ENCODE results near the gene CREBBP. TPM values are rescaled to one million over a fixed set of nuclear protein-coding genes. Genes with fewer than 3 reads are reported as not detected.

Gene CREBBP
- total and polyA plus RNA-seq, 2 donors (not counting 3 experiments of a cell fraction or from before 2014, with no cell fraction given) = 13.8 to 72.7 TPM

DNA sequence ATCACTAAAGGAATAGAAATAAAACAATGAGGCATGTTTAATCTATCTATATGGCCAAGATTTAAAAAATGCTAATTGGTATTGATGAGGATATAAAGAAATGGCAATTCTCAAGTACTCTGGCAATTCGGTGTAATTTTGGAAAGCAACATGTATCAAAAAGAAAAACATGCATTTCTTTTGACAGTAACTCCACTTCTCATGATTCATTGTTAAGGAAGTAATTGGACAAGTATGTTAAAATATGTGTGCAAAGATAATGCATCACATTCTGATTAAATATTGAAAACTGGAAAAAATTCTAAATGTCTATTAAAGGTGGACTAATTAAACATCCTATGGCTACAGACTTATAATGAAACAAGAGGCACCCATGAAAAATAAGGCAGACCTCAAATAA is 81.2 kb downstream of the CREBBP start:
- no peak for FAIRE-seq
- intact Hi-C loops (cut with micrococcal nuclease) (loop anchor here (10.0 kb wide), 1 partner anchor 75 kb away; no protein-coding TSS in a partner anchor), dilution Hi-C loops (cut with MboI; ENCODE audit: extremely low pct_ligation_motif_present, low sequenced_read_pairs) (no loop called here)

More for the DNA sequence above, 81.2 kb downstream of the CREBBP start:
- ChIA-PET CTCF (no interaction called here), POLR2A (no interaction called here)
- H3K9me3 ChIP-seq (replicated peaks; ENCODE audit: control insufficient read depth, insufficient read depth, low read length) = no peaks in the 10 kb centered on the region
- no peak overlapping the region for H2AFZ ChIP-seq (ENCODE audit: low read depth, low read length)
- peaks cover 6% of the 10 kb centered on the region for H3K4me1 ChIP-seq (ENCODE audit: control insufficient read depth, extremely low read depth, insufficient read depth, low read length)
- peak; percentile 22 for DNase-seq (ENCODE audit: low read depth, low spot score)
- no peak overlapping the region for H3K9ac ChIP-seq (replicated peaks; ENCODE audit: extremely low read depth, insufficient read depth, low read length)
- peaks cover 26% of the 10 kb centered on the region for H4K20me1 ChIP-seq (replicated peaks; ENCODE audit: control insufficient read depth, extremely low read depth, insufficient read depth, low read length)
- H3K9me1 ChIP-seq (replicated peaks; ENCODE audit: control insufficient read depth, extremely low read depth, insufficient read depth, low read length) = no peaks in the 10 kb centered on the region
- H3K36me3 ChIP-seq (ENCODE audit: control insufficient read depth in 2 of 2, extremely low read depth in 1 of 2, insufficient read depth in 2 of 2, low read length in 2 of 2) = no peaks in the 10 kb centered on the region
- H3K4me2 ChIP-seq (ENCODE audit: insufficient read depth, low read length) = no peak overlapping the region
- BruUV-seq (replicated peaks) = no TSS peak
- peaks cover 83% of the 10 kb centered on the region for H3K79me2 ChIP-seq (ENCODE audit: control insufficient read depth, insufficient read depth, low read length)
- TF ChIP-seq GATA2 (IDR thresholded peaks at IDR 0.05; ENCODE audit: insufficient read depth, insufficient read length, low read depth, low read length) = no peak
- no peak for TF ChIP-seq POLR2AphosphoS5 (IDR thresholded peaks at IDR 0.05; ENCODE audit: insufficient read depth, low read depth, low read length)
- no peak for TF ChIP-seq EZH2 (IDR thresholded peaks at IDR 0.05; ENCODE audit: borderline replicate concordance, low read depth, low read length, severe bottlenecking)
- no peak for TF ChIP-seq JUN (IDR thresholded peaks at IDR 0.05; ENCODE audit: borderline replicate concordance, insufficient read depth, insufficient read length, low read depth)
- no peak for TF ChIP-seq FOS (IDR thresholded peaks at IDR 0.05; ENCODE audit: borderline replicate concordance, insufficient read depth, low read length)
- TF ChIP-seq, protein P1, sequence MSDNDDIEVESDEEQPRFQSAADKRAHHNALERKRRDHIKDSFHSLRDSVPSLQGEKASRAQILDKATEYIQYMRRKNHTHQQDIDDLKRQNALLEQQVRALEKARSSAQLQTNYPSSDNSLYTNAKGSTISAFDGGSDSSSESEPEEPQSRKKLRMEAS (IDR thresholded peaks at IDR 0.05; ENCODE audit: insufficient read depth, insufficient read length) = no peak
- no peak for TF ChIP-seq POLR2A (IDR thresholded peaks at IDR 0.05; ENCODE audit: low read depth, low read length)
- TF ChIP-seq MYC (IDR thresholded peaks at IDR 0.05; ENCODE audit: low read depth, low read length) = no peak
- TF ChIP-seq, protein P2, sequence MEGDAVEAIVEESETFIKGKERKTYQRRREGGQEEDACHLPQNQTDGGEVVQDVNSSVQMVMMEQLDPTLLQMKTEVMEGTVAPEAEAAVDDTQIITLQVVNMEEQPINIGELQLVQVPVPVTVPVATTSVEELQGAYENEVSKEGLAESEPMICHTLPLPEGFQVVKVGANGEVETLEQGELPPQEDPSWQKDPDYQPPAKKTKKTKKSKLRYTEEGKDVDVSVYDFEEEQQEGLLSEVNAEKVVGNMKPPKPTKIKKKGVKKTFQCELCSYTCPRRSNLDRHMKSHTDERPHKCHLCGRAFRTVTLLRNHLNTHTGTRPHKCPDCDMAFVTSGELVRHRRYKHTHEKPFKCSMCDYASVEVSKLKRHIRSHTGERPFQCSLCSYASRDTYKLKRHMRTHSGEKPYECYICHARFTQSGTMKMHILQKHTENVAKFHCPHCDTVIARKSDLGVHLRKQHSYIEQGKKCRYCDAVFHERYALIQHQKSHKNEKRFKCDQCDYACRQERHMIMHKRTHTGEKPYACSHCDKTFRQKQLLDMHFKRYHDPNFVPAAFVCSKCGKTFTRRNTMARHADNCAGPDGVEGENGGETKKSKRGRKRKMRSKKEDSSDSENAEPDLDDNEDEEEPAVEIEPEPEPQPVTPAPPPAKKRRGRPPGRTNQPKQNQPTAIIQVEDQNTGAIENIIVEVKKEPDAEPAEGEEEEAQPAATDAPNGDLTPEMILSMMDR (IDR thresholded peaks at IDR 0.05; ENCODE audit: extremely low read depth in 1 of 2, insufficient read depth in 1 of 2, low read depth in 1 of 2, low read length in 2 of 2) = no peak
- H3K27ac ChIP-seq (ENCODE audit: insufficient read depth, low read depth, low read length) = no peak overlapping the region
- no peak overlapping the region for H3K4me3 ChIP-seq (replicated peaks in 1 of 3; ENCODE audit: insufficient read depth in 1 of 3, low read depth in 1 of 3, low read length in 3 of 3)
- no peaks in the 10 kb centered on the region for H3K27me3 ChIP-seq (ENCODE audit: control insufficient read depth in 2 of 2, insufficient read depth in 2 of 2, low read length in 2 of 2)

Measured in endothelial cell of umbilical vein (primary cell).